NT2/D1 (cell line): ENCODE results near the gene NUMB.
"Not testable (repeated sequence)": the region's sequence is repeated elsewhere in the genome, so short reads cannot be mapped to it uniquely, and the experiment has no call there.

Experiments
- DNase-seq: peaks from one replicate; pipeline ENCODE4 v3.0.0-alpha.2; 2011; ENCODE audit warnings: low read depth, low spot score
- H3K27me3 ChIP-seq: 2 replicates; pipeline ENCODE4 v1.6.0; 2011; ENCODE audit warnings: mild to moderate bottlenecking; ENCODE audit not compliant: insufficient read length, insufficient read depth
- H3K36me3 ChIP-seq: 2 replicates; pipeline ENCODE4 v1.6.1; 2011; ENCODE audit warnings: mild to moderate bottlenecking, low read length, mixed read lengths; ENCODE audit not compliant: insufficient read depth, insufficient read length
- H3K4me1 ChIP-seq: 2 replicates; pipeline ENCODE4 v1.5.1; 2011; ENCODE audit not compliant: insufficient read depth, insufficient read length
- H3K4me3 ChIP-seq: 2 replicates; pipeline ENCODE4 v1.5.1; 2011; ENCODE audit warnings: low read depth; ENCODE audit not compliant: insufficient read length
- H3K9ac ChIP-seq: 2 replicates; pipeline ENCODE4 v1.6.0; 2011; ENCODE audit warnings: low read depth; ENCODE audit not compliant: insufficient read length
- H3K9me3 ChIP-seq: 2 replicates; pipeline ENCODE4 v1.5.1; 2011; ENCODE audit warnings: mild to moderate bottlenecking, low read length; ENCODE audit not compliant: insufficient read depth
- SUZ12 ChIP-seq: IDR thresholded peaks from 2 replicates; pipeline ENCODE4 v1.6.1; 2011; ENCODE audit not compliant: insufficient read length, insufficient read depth; ENCODE audit errors: extremely low read depth
- YY1 ChIP-seq: IDR thresholded peaks from 2 replicates; pipeline ENCODE4 v1.6.1; 2011; ENCODE audit not compliant: insufficient read length, insufficient read depth
- ZNF274 ChIP-seq: IDR thresholded peaks from 2 replicates; pipeline ENCODE4 v1.6.1; 2011; ENCODE audit warnings: mild to moderate bottlenecking, low read depth, low read length

NUMB gene

DNA sequence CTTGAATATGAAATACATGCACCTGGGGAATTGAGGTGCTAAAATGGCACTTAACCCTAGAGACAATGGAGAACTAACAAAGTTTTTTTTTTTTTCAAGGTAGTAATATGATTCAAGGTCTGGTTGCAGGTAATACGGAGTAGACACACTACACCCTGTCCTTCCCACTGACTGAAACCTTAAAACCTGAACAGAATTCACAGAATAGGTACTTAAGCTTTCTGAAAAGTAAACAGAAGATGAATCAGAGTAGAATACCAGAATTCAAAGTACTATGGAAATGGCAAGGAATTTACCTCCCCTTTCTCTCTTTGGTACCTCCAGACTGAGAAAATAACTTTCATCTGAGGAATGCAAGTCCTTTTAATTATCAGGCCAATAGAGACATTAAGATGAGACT, 133.8 kb downstream of the NUMB start:
- Histone ChIP-seq H3K4me3 (no peak overlapping the region), H3K9ac (no peak overlapping the region), H3K9me3 (no peaks in the 10 kb centered on the region), H3K27me3 (no peaks in the 10 kb centered on the region), H3K4me1 (no peaks in the 10 kb centered on the region), H3K36me3 (no peaks in the 10 kb centered on the region)
- DNase-seq, result no peak
- no peak for TF ChIP-seq YY1
- TF ChIP-seq ZNF274, result no peak
- TF ChIP-seq SUZ12, result no peak

- H3K4me3 ChIP-seq, result no peak overlapping the region
Observed at GRCh38 chr14:73323896-73324399, 134.4 kb downstream of the NUMB start.

DNA sequence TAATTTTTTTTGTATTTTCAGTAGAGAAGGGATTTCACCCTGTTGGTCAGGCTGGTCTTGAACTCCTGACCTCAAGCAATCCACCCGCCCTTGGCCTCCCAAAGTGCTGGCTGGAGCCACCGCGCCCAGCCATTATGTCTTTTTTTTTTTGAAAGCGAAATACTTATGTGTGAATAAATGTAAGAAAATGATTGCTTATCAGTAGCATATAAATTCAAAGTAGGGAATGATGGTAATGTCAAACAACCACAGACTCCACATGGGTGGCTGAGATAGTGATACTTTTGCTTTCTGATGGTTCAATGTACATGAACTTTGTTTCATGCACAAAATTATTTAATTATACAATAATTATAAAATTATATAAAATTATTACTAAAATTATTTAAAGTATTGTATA, 145.2 kb downstream of the NUMB start:
- Histone ChIP-seq H3K9me3 (no peaks in the 10 kb centered on the region), H3K4me1 (no peaks in the 10 kb centered on the region), H3K9ac (no peak overlapping the region), H3K4me3 (no peak overlapping the region), H3K27me3 (no peaks in the 10 kb centered on the region), H3K36me3 (no peaks in the 10 kb centered on the region)
- TF ChIP-seq YY1 (no peak), SUZ12 (no peak), ZNF274 (no peak)
- DNase-seq, result no peak

More at GRCh38 chr14:73323896-73324399, 134.4 kb downstream of the NUMB start:
- H3K36me3 ChIP-seq, result no peaks in the 10 kb centered on the region
- H3K9me3 ChIP-seq, result no peaks in the 10 kb centered on the region
- no peaks in the 10 kb centered on the region for H3K4me1 ChIP-seq
- H3K27me3 ChIP-seq, result no peaks in the 10 kb centered on the region
- TF ChIP-seq ZNF274 (no peak), YY1 (no peak), SUZ12 (no peak)
- no peak overlapping the region for H3K9ac ChIP-seq
- DNase-seq, result no peak

DNA sequence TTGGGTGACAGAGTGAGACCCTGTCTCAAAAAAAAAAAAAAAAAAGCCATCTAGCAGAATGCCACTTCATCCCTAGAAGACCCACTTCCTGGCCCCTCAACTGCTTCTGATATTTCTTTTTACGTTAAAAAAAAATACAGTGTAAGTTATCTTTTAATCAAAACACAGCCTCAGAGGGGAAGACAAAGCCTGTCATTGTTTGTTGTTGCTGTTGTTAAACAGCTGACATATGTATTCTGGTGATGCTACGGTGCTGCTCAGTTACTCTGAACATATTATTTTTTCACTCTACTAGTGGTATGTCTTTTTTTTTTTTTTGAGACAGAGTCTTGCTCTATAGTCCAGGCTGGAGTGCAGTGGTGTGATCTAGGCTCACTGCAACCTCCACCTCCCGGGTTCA, 145.7 kb downstream of the NUMB start:
- Histone ChIP-seq H3K4me1 (no peaks in the 10 kb centered on the region), H3K9me3 (no peaks in the 10 kb centered on the region), H3K4me3 (no peak overlapping the region), H3K27me3 (no peaks in the 10 kb centered on the region), H3K9ac (no peak overlapping the region), H3K36me3 (no peaks in the 10 kb centered on the region)
- DNase-seq, result no peak
- no peak for TF ChIP-seq SUZ12
- no peak for TF ChIP-seq YY1
- no peak for TF ChIP-seq ZNF274

- H3K9ac ChIP-seq, result no peak overlapping the region
- no peaks in the 10 kb centered on the region for H3K4me1 ChIP-seq
- H3K9me3 ChIP-seq, result no peaks in the 10 kb centered on the region
- no peak overlapping the region for H3K4me3 ChIP-seq
- no peak for TF ChIP-seq YY1
- no peak for TF ChIP-seq SUZ12
- no peak for TF ChIP-seq ZNF274
- no peaks in the 10 kb centered on the region for H3K36me3 ChIP-seq
- H3K27me3 ChIP-seq, result no peaks in the 10 kb centered on the region
- DNase-seq, result no peak
Observed at GRCh38 chr14:73311708-73312030, 146.7 kb downstream of the NUMB start.

DNA sequence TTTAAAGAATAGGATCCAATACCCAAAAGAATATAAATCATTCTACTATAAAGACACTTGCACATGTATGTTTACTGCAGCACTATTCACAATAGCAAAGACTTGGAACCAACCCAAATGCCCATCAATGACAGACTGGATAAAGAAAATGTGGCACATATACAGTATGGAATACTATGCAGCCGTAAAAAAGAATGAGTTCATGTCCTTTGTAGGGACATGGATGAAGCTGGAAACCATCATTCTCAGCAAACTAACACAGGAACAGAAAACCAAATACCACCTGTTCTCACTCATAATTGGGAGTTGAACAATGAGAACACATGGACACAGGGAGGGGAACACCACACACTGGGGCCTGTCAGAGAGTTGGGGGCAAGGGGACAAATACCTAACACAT, 149.1 kb downstream of the NUMB start:
- not testable (repeated sequence) for DNase-seq, H3K9me3 ChIP-seq, H3K9ac ChIP-seq, H3K4me3 ChIP-seq, H3K27me3 ChIP-seq, H3K36me3 ChIP-seq, H3K4me1 ChIP-seq

GRCh38 chr14:73307261-73307660, 151.1 kb downstream of the NUMB start:
- Histone ChIP-seq H3K4me3 (no peak overlapping the region), H3K9ac (no peak overlapping the region), H3K9me3 (no peaks in the 10 kb centered on the region), H3K36me3 (no peaks in the 10 kb centered on the region), H3K4me1 (no peaks in the 10 kb centered on the region), H3K27me3 (no peaks in the 10 kb centered on the region)
- TF ChIP-seq YY1 (no peak), ZNF274 (no peak), SUZ12 (no peak)
- DNase-seq, result no peak

- H3K9me3 ChIP-seq, result no peaks in the 10 kb centered on the region
- TF ChIP-seq YY1 (no peak), SUZ12 (no peak), ZNF274 (no peak)
- H3K4me1 ChIP-seq, result no peaks in the 10 kb centered on the region
- DNase-seq, result no peak
- no peak overlapping the region for H3K9ac ChIP-seq
- no peak overlapping the region for H3K4me3 ChIP-seq
- no peaks in the 10 kb centered on the region for H3K27me3 ChIP-seq
- no peaks in the 10 kb centered on the region for H3K36me3 ChIP-seq
Observed at GRCh38 chr14:73305499-73305898, 152.8 kb downstream of the NUMB start.
